GM23248 (cell line): ENCODE measurements around the gene ADAM15. TPM values are rescaled to one million over a fixed set of nuclear protein-coding genes. Genes with fewer than 3 reads are reported as not detected.

Experiments
- DNase-seq: peaks from one replicate; pipeline ENCODE4 v3.0.0-alpha.2; 2015
- H2AFZ ChIP-seq: fragments of 200-600 bp; sonication (generic); 2 replicates; pipeline ENCODE4 v1.6.1; 2016; ENCODE audit warnings: antibody characterized with exemption
- H3F3A ChIP-seq: fragments of 200-600 bp; sonication (generic); 2 replicates; pipeline ENCODE4 v1.6.1; 2016; ENCODE audit warnings: mild to moderate bottlenecking, antibody characterized with exemption, mixed run types; ENCODE audit not compliant: insufficient read depth
- H3K27ac ChIP-seq: fragments of 200-600 bp; sonication (generic); 2 replicates; pipeline ENCODE4 v1.5.1; 2016; ENCODE audit warnings: mild to moderate bottlenecking
- H3K27me3 ChIP-seq: fragments of 200-600 bp; sonication (generic); replicated peaks from 2 replicates; pipeline ENCODE4 v1.6.1; 2016; ENCODE audit warnings: mild to moderate bottlenecking; ENCODE audit not compliant: insufficient read depth
- H3K36me3 ChIP-seq: fragments of 200-600 bp; sonication (generic); 2 replicates; pipeline ENCODE4 v1.6.1; 2016; ENCODE audit warnings: low read depth, mild to moderate bottlenecking
- H3K4me1 ChIP-seq: fragments of 200-600 bp; sonication (generic); 2 replicates; pipeline ENCODE4 v1.6.1; 2016; ENCODE audit warnings: mild to moderate bottlenecking; ENCODE audit not compliant: insufficient read depth
- H3K4me2 ChIP-seq: fragments of 200-600 bp; sonication (generic); one replicate; pipeline ENCODE4 v1.6.1; 2016; ENCODE audit warnings: mild to moderate bottlenecking; ENCODE audit not compliant: unreplicated experiment
- H3K4me3 ChIP-seq: fragments of 200-600 bp; sonication (generic); 2 replicates; pipeline ENCODE4 v1.5.1; 2016; ENCODE audit warnings: mild to moderate bottlenecking
- H3K79me2 ChIP-seq: fragments of 200-600 bp; sonication (generic); 2 replicates; pipeline ENCODE4 v1.6.1; 2016; ENCODE audit warnings: mild to moderate bottlenecking; ENCODE audit not compliant: insufficient read depth
- H3K9ac ChIP-seq: fragments of 200-600 bp; sonication (generic); 2 replicates; pipeline ENCODE4 v1.6.1; 2016; ENCODE audit warnings: mild to moderate bottlenecking
- H3K9me2 ChIP-seq: fragments of 200-600 bp; sonication (generic); 2 replicates; pipeline ENCODE4 v1.6.1; 2016; ENCODE audit warnings: mixed run types, mild to moderate bottlenecking, moderate library complexity; ENCODE audit not compliant: insufficient read depth
- H3K9me3 ChIP-seq: fragments of 200-600 bp; sonication (generic); one replicate; pipeline ENCODE4 v1.6.1; 2017; ENCODE audit warnings: low read depth
- H4K20me1 ChIP-seq: fragments of 200-600 bp; sonication (generic); 2 replicates; pipeline ENCODE4 v1.6.0; 2016; ENCODE audit not compliant: insufficient read depth
- EZH2 ChIP-seq: fragments of 200-600 bp; sonication (generic); IDR thresholded peaks from 2 replicates; pipeline ENCODE4 v1.6.1; 2018; ENCODE audit warnings: antibody characterized with exemption, mild to moderate bottlenecking; ENCODE audit not compliant: insufficient read depth, poor library complexity, severe bottlenecking
- EZH2phosphoT487 ChIP-seq: fragments of 200-600 bp; sonication (generic); IDR thresholded peaks from 2 replicates; pipeline ENCODE4 v1.6.1; 2018; ENCODE audit warnings: antibody characterized with exemption, moderate library complexity, mild to moderate bottlenecking, low read depth; ENCODE audit not compliant: insufficient read depth
- WGBS, 2 experiments: methylation state at CpG; one replicate each; pipeline ENCODE4 v1.1.6; 2015 to 2017; ENCODE audit warnings: low lambda C conversion rate in 2 of 2, low coverage in 1 of 2; ENCODE audit errors: missing lambda C conversion rate in 2 of 2; 5-methylcytosine and 5-hydroxymethylcytosine counted together
- in situ Hi-C: fragments of 300-500 bp; cut with MboI; formaldehyde crosslinking; loops from 2 replicates; pipeline ENCODE4 v1.15.0; 2020
- polyA plus RNA-seq: library from polyadenylated mRNA; unstranded; fragments of >200 nt; fragmentation: Nextera tagmentation; extraction: Ambion mirVana; gene quantifications from 2 replicates; pipeline ENCODE4 v1.2.1, GENCODE V29; 2016
- total RNA-seq: library from RNA; depleted of rRNA; stranded (reverse); fragments of >200 nt; shearing (Covaris generic); gene quantifications from 2 replicates; pipeline ENCODE4 v1.2.3, GENCODE V29; 2014

Gene ADAM15
- total and polyA plus RNA-seq, 2 experiments from 2014 or later: 73.0 to 85.6 TPM

DNA sequence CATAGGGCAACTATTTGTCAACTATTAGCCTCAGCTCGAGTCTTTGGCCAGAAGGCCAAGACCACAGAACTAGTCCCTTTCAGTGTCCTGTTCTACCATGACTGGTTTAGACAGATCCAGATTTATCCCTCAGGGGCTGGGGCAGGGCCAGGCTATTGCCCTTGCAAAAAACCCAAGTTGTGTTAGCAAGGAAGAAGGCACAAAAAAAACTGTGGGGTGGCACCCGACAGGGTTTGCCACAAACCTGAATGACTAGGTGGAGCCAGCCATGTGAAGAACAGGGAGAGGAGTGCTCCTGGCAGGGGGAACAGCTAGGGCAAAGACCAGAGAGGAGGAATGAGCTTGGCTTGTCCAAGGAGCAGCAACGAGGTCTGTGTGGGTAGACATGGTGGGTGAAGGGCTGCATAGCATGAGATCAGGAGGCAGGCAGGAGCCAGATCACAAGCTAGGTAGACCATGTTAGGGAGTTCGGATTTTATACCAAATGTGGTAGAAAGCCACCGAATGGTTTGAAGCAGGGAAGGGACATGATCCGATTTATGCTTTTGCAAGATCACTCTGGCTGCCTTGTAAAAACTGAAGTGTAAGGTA is 13.2 kb upstream of the ADAM15 start:
- Histone ChIP-seq H3K9ac (no peak overlapping the region), H3K4me1 (peaks cover 8% of the 10 kb centered on the region; the same call in 1 of the 2 replicates), H2AFZ (no peak overlapping the region), H3K9me3 (no peaks in the 10 kb centered on the region), H3K9me2 (no peaks in the 10 kb centered on the region), H3K4me2 (no peak overlapping the region), H3K27ac (no peak overlapping the region), H3F3A (no peaks in the 10 kb centered on the region), H3K4me3 (no peak overlapping the region), H3K27me3 (no peaks in the 10 kb centered on the region), H3K79me2 (no peaks in the 10 kb centered on the region), H4K20me1 (no peaks in the 10 kb centered on the region), H3K36me3 (no peaks in the 10 kb centered on the region)
- 67 to 68% methylated on average over 6 of the region's 6 CpGs for WGBS, 2 experiments
- DNase-seq: no peak
- in situ Hi-C loops: no loop called here
- TF ChIP-seq EZH2 (no peak), EZH2phosphoT487 (no peak)

DNA sequence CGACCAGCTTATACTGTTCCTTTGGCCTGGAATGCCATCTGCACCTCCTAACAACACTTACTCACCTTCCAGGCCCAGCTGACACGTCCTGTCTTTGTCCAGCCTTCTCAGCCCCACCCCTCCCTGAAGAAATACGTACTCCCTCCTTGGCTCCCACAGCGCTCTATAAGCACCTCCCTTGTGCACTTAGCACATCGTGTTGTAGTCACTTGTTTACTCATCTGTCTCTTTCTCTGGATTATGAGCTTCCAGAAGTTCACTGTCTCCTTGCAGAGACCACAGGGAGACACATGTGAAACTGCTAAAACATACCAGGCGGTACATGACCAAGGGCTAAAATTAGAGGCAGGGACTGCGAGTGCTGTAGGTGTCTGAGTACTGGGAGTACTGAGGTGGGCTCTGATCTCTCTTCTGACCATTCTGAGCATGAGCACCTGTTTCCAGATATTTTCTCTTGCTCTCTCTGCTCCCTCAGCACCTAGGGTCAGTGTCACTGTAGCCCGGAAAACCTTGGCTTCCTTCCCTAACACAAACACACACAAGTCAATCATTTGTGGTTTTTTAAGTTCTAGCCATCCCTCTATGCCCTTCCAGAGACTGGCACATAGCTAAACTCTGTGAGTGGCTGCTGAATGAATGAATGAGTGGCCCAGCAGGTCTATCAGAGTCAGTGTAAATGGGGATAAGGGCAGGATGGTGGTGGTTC is 12.4 kb upstream of the ADAM15 start:
- no peak overlapping the region for H3K4me2 ChIP-seq
- TF ChIP-seq EZH2 (no peak), EZH2phosphoT487 (no peak)
- H3K36me3 ChIP-seq: no peaks in the 10 kb centered on the region
- in situ Hi-C loops: no loop called here
- no peak overlapping the region for H3K9ac ChIP-seq
- no peaks in the 10 kb centered on the region for H3K9me2 ChIP-seq
- no peaks in the 10 kb centered on the region for H3K9me3 ChIP-seq
- no peak overlapping the region for H3K27ac ChIP-seq
- H3K27me3 ChIP-seq: no peaks in the 10 kb centered on the region
- 19 to 24% methylated on average over 8 of the region's 8 CpGs for WGBS, 2 experiments
- H3F3A ChIP-seq: no peaks in the 10 kb centered on the region
- DNase-seq: peak; percentile 87
- peaks cover 8% of the 10 kb centered on the region; the same call in 1 of the 2 replicates for H3K4me1 ChIP-seq
- no peak overlapping the region for H3K4me3 ChIP-seq
- no peaks in the 10 kb centered on the region for H4K20me1 ChIP-seq
- no peak overlapping the region for H2AFZ ChIP-seq
- no peaks in the 10 kb centered on the region for H3K79me2 ChIP-seq

DNA sequence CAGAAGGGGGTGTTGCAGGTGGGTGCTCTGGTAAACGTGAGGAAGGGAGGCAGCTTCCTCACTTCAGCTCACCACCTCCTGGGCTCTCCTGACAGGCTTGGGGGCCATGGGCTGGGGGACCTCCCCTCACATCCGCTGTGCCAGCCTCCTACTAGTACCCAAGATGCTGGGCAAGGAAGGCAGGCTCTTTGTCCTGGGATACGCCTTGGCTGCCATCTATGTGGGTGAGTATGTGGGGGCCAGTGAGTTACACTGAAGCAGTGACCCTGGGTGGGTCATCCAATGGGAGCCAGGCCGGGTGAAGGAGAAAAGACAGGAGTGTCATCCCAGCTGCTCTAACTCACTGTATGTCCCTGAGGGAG is 11.8 kb upstream of the ADAM15 start:
- TF ChIP-seq EZH2phosphoT487 (no peak), EZH2 (no peak)
- Histone ChIP-seq H3K4me2 (no peak overlapping the region), H2AFZ (no peak overlapping the region), H3K27ac (no peak overlapping the region), H3K4me1 (peaks cover 8% of the 10 kb centered on the region; the same call in 1 of the 2 replicates), H3F3A (no peaks in the 10 kb centered on the region), H3K9ac (no peak overlapping the region), H3K4me3 (no peak overlapping the region), H3K9me3 (no peaks in the 10 kb centered on the region), H3K79me2 (no peaks in the 10 kb centered on the region), H3K9me2 (no peaks in the 10 kb centered on the region), H3K36me3 (no peaks in the 10 kb centered on the region), H3K27me3 (no peaks in the 10 kb centered on the region), H4K20me1 (no peaks in the 10 kb centered on the region)
- no peak for DNase-seq
- 57 to 80% methylated on average over 4 of the region's 4 CpGs for WGBS, 2 experiments
- in situ Hi-C loops: no loop called here

DNA sequence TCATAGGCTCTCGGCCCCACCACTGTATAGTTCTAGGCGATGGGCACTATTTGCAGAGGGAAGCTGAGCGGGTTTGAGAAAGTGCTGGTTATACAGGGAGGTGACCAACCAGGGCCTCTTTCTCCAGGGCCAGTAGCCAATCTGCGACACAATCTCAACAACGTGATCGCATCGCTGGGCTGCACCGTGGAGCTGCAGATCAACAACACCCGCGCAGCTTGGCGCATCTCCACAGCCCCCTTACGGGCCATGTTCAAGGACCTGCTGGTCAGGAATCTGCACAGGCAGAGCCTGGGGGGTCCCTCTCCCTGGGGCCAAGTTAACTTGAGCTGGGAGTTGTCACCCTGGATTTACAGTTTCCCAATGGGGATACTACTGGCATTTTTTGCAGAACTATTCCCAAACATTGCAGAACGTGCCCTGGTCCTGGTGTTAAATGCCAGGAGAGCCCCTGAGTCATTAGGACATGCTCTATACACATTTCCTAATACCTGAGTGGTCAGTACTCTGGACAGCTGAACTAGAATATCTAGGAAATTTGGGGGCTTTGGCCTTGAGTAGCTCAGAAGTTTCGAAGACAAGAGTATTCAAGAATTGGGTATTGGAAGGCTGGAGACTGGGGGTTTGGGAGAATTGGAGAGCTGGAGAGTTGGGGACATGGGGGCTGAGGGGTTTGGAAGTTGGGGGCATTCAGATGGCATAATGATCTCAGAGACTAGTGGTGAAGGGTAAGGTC is 10.6 kb upstream of the ADAM15 start:
- Histone ChIP-seq H3K36me3 (no peaks in the 10 kb centered on the region), H3K4me2 (no peak overlapping the region), H2AFZ (no peak overlapping the region), H3K9me2 (no peaks in the 10 kb centered on the region), H3K27ac (no peak overlapping the region), H3K9me3 (no peaks in the 10 kb centered on the region), H3K4me3 (no peak overlapping the region), H3K27me3 (no peaks in the 10 kb centered on the region), H3K79me2 (no peaks in the 10 kb centered on the region), H4K20me1 (no peaks in the 10 kb centered on the region), H3F3A (no peaks in the 10 kb centered on the region), H3K9ac (no peak overlapping the region), H3K4me1 (peaks cover 15% of the 10 kb centered on the region)
- TF ChIP-seq EZH2: no peak
- TF ChIP-seq EZH2phosphoT487: no peak
- in situ Hi-C loops: no loop called here
- no peak for DNase-seq
- WGBS, 2 experiments: 79 to 80% methylated on average over 14 of the region's 14 CpGs
